Measurements from ENCODE around the gene CDC42BPB. TPM values are rescaled to one million over a fixed set of nuclear protein-coding genes. Genes with fewer than 3 reads are reported as not detected.

The CDC42BPB gene
- total RNA-seq, 1 donor from 2014 or later, result 147 TPM

GRCh38 chr14:102935756-102936155 is 121.6 kb downstream of the CDC42BPB start:
- no peak for DNase-seq (ENCODE audit: low read depth)
- Histone ChIP-seq H3K36me3 (ENCODE audit: control insufficient read depth, insufficient read depth, low read length) (peaks cover 8% of the 10 kb centered on the region), H3K4me3 (ENCODE audit: low read depth, low read length) (no peak overlapping the region), H3K27me3 (ENCODE audit: control insufficient read depth, insufficient read depth, low read length) (peaks cover under 1% of the 10 kb centered on the region)
- no peak for TF ChIP-seq CTCF (IDR thresholded peaks at IDR 0.05; ENCODE audit: insufficient read depth, low read length, poor library complexity, severe bottlenecking)

- Histone ChIP-seq H3K4me3 (ENCODE audit: low read depth, low read length) (no peak overlapping the region), H3K27me3 (ENCODE audit: control insufficient read depth, insufficient read depth, low read length) (peaks cover 19% of the 10 kb centered on the region), H3K36me3 (ENCODE audit: control insufficient read depth, insufficient read depth, low read length) (peaks cover 7% of the 10 kb centered on the region)
- DNase-seq (ENCODE audit: low read depth), result no peak
- TF ChIP-seq CTCF (IDR thresholded peaks at IDR 0.05; ENCODE audit: insufficient read depth, low read length, poor library complexity, severe bottlenecking), result no peak
These were observed 123.6 kb downstream of the CDC42BPB start for GRCh38 chr14:102933618-102934231.

GRCh38 chr14:102932484-102933248 is 124.7 kb downstream of the CDC42BPB start:
- H3K36me3 ChIP-seq (ENCODE audit: control insufficient read depth, insufficient read depth, low read length), result peaks cover 4% of the 10 kb centered on the region
- TF ChIP-seq CTCF (IDR thresholded peaks at IDR 0.05; ENCODE audit: insufficient read depth, low read length, poor library complexity, severe bottlenecking), result no peak
- DNase-seq (ENCODE audit: low read depth), result no peak
- H3K27me3 ChIP-seq (ENCODE audit: control insufficient read depth, insufficient read depth, low read length), result peaks cover 29% of the 10 kb centered on the region
- H3K4me3 ChIP-seq (ENCODE audit: low read depth, low read length), result no peak overlapping the region

GRCh38 chr14:102931580-102932285 is 125.6 kb downstream of the CDC42BPB start:
- Histone ChIP-seq H3K36me3 (ENCODE audit: control insufficient read depth, insufficient read depth, low read length) (peaks cover 1% of the 10 kb centered on the region), H3K27me3 (ENCODE audit: control insufficient read depth, insufficient read depth, low read length) (peaks cover 35% of the 10 kb centered on the region), H3K4me3 (ENCODE audit: low read depth, low read length) (no peak overlapping the region)
- no peak for TF ChIP-seq CTCF (IDR thresholded peaks at IDR 0.05; ENCODE audit: insufficient read depth, low read length, poor library complexity, severe bottlenecking)
- no peak for DNase-seq (ENCODE audit: low read depth)

GRCh38 chr14:102930753-102931579 is 126.4 kb downstream of the CDC42BPB start:
- Histone ChIP-seq H3K4me3 (ENCODE audit: low read depth, low read length) (no peak overlapping the region), H3K36me3 (ENCODE audit: control insufficient read depth, insufficient read depth, low read length) (peaks cover 1% of the 10 kb centered on the region), H3K27me3 (ENCODE audit: control insufficient read depth, insufficient read depth, low read length) (peaks cover 38% of the 10 kb centered on the region)
- no peak for TF ChIP-seq CTCF (IDR thresholded peaks at IDR 0.05; ENCODE audit: insufficient read depth, low read length, poor library complexity, severe bottlenecking)
- DNase-seq (ENCODE audit: low read depth), result peak; percentile 45
